Gastroesophageal sphincter (tissue), 3 donors: ENCODE data around the gene PACRGL.

ENCODE experiments used
- POLR2A ChIP-seq, 2 donors: fragments of 450-650 bp; IDR thresholded peaks; one replicate each; pipeline ENCODE4 v1.6.1; 2017; ENCODE audit warnings: antibody characterized with exemption in 2 of 2, mild to moderate bottlenecking in 2 of 2, moderate library complexity in 1 of 2
- TF ChIP-seq, protein P1 (sequence below), 4 experiments: fragments of 200-600 bp in 2 of 4; fragments of 450-650 bp in 2 of 4; sonication (generic) in 1 of 4; IDR thresholded peaks; one replicate each; pipeline ENCODE4 v1.5.1; 2017 to 2019; ENCODE audit warnings: antibody characterized with exemption in 4 of 4, mild to moderate bottlenecking in 2 of 4, moderate library complexity in 2 of 4

DNA sequence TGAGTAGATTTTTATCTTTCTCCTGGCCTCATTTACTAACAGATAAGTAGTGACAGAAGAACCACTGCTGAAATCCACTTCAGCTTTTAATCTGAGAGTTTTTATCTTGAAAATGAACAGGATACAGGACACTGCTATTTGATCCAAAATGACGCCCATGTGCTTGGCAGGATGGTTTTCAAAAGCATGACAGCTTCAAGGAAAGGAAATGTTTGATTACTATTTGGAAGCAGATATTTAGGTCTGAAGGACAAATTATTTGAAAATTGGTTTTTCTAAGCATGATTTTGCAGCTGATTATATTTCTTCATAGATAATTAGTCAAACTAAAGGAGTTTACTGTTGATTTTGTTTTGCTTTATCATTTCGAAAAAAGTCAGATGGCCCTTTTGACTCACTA lies 11.1 kb downstream of the PACRGL start:
- TF ChIP-seq, protein P1, sequence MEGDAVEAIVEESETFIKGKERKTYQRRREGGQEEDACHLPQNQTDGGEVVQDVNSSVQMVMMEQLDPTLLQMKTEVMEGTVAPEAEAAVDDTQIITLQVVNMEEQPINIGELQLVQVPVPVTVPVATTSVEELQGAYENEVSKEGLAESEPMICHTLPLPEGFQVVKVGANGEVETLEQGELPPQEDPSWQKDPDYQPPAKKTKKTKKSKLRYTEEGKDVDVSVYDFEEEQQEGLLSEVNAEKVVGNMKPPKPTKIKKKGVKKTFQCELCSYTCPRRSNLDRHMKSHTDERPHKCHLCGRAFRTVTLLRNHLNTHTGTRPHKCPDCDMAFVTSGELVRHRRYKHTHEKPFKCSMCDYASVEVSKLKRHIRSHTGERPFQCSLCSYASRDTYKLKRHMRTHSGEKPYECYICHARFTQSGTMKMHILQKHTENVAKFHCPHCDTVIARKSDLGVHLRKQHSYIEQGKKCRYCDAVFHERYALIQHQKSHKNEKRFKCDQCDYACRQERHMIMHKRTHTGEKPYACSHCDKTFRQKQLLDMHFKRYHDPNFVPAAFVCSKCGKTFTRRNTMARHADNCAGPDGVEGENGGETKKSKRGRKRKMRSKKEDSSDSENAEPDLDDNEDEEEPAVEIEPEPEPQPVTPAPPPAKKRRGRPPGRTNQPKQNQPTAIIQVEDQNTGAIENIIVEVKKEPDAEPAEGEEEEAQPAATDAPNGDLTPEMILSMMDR (IDR thresholded peaks at IDR 0.05): no peak
- no peak for TF ChIP-seq POLR2A (IDR thresholded peaks at IDR 0.05)
